HCT116 (cell line): ENCODE results near the gene FAM53B. TPM values are rescaled to one million over a fixed set of nuclear protein-coding genes. Genes with fewer than 3 reads are reported as not detected.

Source experiments
- ATAC-seq: fragments of 200-7000 bp; cut with Tn5 transposase; 2 replicates; pipeline ENCODE4 v1.9.1; 2020; ENCODE audit warnings: mild to moderate bottlenecking, moderate library complexity
- BruUV-seq: library from RNA; stranded (reverse); fragments of 400-500 nt; replicated peaks from 2 replicates; lab custom pipeline; 2021; lab: Mats Ljungman, UMichigan
- CTCF ChIA-PET: fragments of 300-600 bp; sonication (Branson Sonifier 250); formaldehyde crosslinking; loops from one replicate; lab custom pipeline; 2021; ENCODE audit warnings: antibody characterized with exemption; lab: Charles Lee
- POLR2A ChIA-PET: fragments of 300-600, 350-600 bp; sonication (Branson Sonifier 250); formaldehyde crosslinking; loops from one replicate; lab custom pipeline; 2021; ENCODE audit warnings: antibody characterized with exemption; lab: Charles Lee
- RAD21 ChIA-PET, 2 experiments: fragments of 300-600 bp; sonication (Branson Sonifier 250); formaldehyde crosslinking; loops; one replicate each; lab custom pipeline; 2023; ENCODE audit warnings: low total read pairs in 2 of 2; ENCODE audit not compliant: uncharacterized antibody in 2 of 2, unreplicated experiment in 2 of 2, low non-redundant PET in 1 of 2; lab: Charles Lee
- DNase-seq: peaks from one replicate; pipeline ENCODE4 v3.0.0-alpha.2; 2010; ENCODE audit warnings: low read depth, low spot score
- H2AFZ ChIP-seq: fragments of 200-600 bp; shearing (Covaris generic), sonication (generic); 2 replicates; pipeline ENCODE4 v1.6.1; 2017; ENCODE audit warnings: low read depth, mixed run types, mixed read lengths, antibody characterized with exemption, low read length; ENCODE audit not compliant: poor library complexity, severe bottlenecking
- H3K27ac ChIP-seq: 2 replicates; pipeline ENCODE4 v1.5.1; 2012; ENCODE audit warnings: low read depth, low read length
- H3K27me3 ChIP-seq: fragments of 200-600 bp; sonication (generic); 2 replicates; pipeline ENCODE4 v1.6.1; 2016; ENCODE audit warnings: mixed run types, low read length, mixed read lengths; ENCODE audit not compliant: insufficient read depth
- H3K36me3 ChIP-seq, 2 experiments: fragments of 200-500 bp in 1 of 2; fragments of 200-600 bp in 1 of 2; sonication (Bioruptor generic) in 1 of 2; sonication (generic) in 1 of 2; 2 replicates each; pipeline versions ENCODE4 v1.5.1 to v1.6.1; 2014 to 2016; ENCODE audit warnings: low read length in 2 of 2, inconsistent platforms in 1 of 2, mixed read lengths in 1 of 2, mixed run types in 1 of 2; ENCODE audit not compliant: insufficient read depth in 2 of 2, control insufficient read depth in 1 of 2
- H3K4me1 ChIP-seq, 2 experiments: fragments of 200-600 bp in 1 of 2; sonication (generic) in 1 of 2; 2 replicates each; pipeline versions ENCODE4 v1.5.1 to v1.6.1; 2012 to 2017; ENCODE audit warnings: low read length in 2 of 2, inconsistent platforms in 1 of 2, mild to moderate bottlenecking in 1 of 2, mixed read lengths in 1 of 2, mixed run types in 1 of 2, moderate library complexity in 1 of 2; ENCODE audit not compliant: insufficient read depth in 2 of 2, control insufficient read depth in 1 of 2
- H3K4me2 ChIP-seq: fragments of 200-600 bp; sonication (generic); 2 replicates; pipeline ENCODE4 v1.6.1; 2017; ENCODE audit warnings: mixed run types, low read length, mixed read lengths
- H3K4me3 ChIP-seq, 2 experiments: fragments of 200-600 bp in 1 of 2; sonication (generic) in 1 of 2; replicated peaks in 1 of 2; 2 replicates each; pipeline ENCODE4 v1.5.1; 2011 to 2016; ENCODE audit warnings: low read length in 2 of 2, control low read depth in 1 of 2, low read depth in 1 of 2, mild to moderate bottlenecking in 1 of 2, mixed read lengths in 1 of 2, mixed run types in 1 of 2
- H3K79me2 ChIP-seq: fragments of 200-600 bp; sonication (generic); 2 replicates; pipeline ENCODE4 v1.6.1; 2017; ENCODE audit warnings: mild to moderate bottlenecking, mixed run types, low read length, moderate library complexity, mixed read lengths; ENCODE audit not compliant: insufficient read depth
- H3K9ac ChIP-seq: fragments of 200-600 bp; sonication (generic); 2 replicates; pipeline ENCODE4 v1.6.1; 2016; ENCODE audit warnings: low read length, mixed read lengths
- H3K9me2 ChIP-seq: fragments of 200-600 bp; sonication (generic), shearing (Covaris generic); 2 replicates; pipeline ENCODE4 v1.6.1; 2017; ENCODE audit warnings: mixed run types, mild to moderate bottlenecking, moderate library complexity; ENCODE audit not compliant: insufficient read depth
- H3K9me3 ChIP-seq, 2 experiments: fragments of 200-500 bp in 1 of 2; fragments of 200-600 bp in 1 of 2; sonication (Bioruptor generic) in 1 of 2; sonication (generic) in 1 of 2; 2 replicates each; pipeline ENCODE4 v1.6.1; 2014 to 2017; ENCODE audit warnings: low read length in 2 of 2, mixed read lengths in 2 of 2, inconsistent platforms in 1 of 2, low read depth in 1 of 2, mild to moderate bottlenecking in 1 of 2, mixed run types in 1 of 2, moderate library complexity in 1 of 2; ENCODE audit not compliant: control insufficient read depth in 1 of 2, insufficient read depth in 1 of 2
- H4K20me1 ChIP-seq: fragments of 200-600 bp; sonication (generic), shearing (Covaris generic); 2 replicates; pipeline ENCODE4 v1.6.1; 2017; ENCODE audit warnings: mixed run types, mild to moderate bottlenecking, moderate library complexity; ENCODE audit not compliant: insufficient read depth
- CEBPB ChIP-seq: IDR thresholded peaks from 2 replicates; pipeline ENCODE4 v1.6.1; 2012; ENCODE audit warnings: low read depth
- EGR1 ChIP-seq: IDR thresholded peaks from 2 replicates; pipeline ENCODE4 v1.6.1; 2012; ENCODE audit warnings: low read depth
- ELF1 ChIP-seq: IDR thresholded peaks from 2 replicates; pipeline ENCODE4 v1.6.1; 2012; ENCODE audit warnings: low read depth, borderline replicate concordance
- JUND ChIP-seq: IDR thresholded peaks from 2 replicates; pipeline ENCODE4 v1.6.1; 2012
- SP1 ChIP-seq: IDR thresholded peaks from 2 replicates; pipeline ENCODE4 v1.6.1; 2012; ENCODE audit warnings: low read depth
- ZFX ChIP-seq: fragments of 450-650 bp; IDR thresholded peaks from 2 replicates; pipeline ENCODE4 v1.6.1; 2017
- intact Hi-C: fragments of 100-400 bp; cut with micrococcal nuclease; formaldehyde crosslinking; loops from 2 replicates; pipeline ENCODE4 v1.10.0; 2022
- total RNA-seq: library from RNA; stranded (reverse); gene quantifications from one replicate; pipeline ENCODE4 v1.2.1, GENCODE V29; 2021; ENCODE audit not compliant: unreplicated experiment
- TF ChIP-seq, protein P1 (sequence below): IDR thresholded peaks from 2 replicates; pipeline ENCODE4 v1.6.1; 2012; ENCODE audit warnings: low read depth

Gene FAM53B
- total RNA-seq, 1 experiment from 2014 or later = 19.6 TPM

DNA sequence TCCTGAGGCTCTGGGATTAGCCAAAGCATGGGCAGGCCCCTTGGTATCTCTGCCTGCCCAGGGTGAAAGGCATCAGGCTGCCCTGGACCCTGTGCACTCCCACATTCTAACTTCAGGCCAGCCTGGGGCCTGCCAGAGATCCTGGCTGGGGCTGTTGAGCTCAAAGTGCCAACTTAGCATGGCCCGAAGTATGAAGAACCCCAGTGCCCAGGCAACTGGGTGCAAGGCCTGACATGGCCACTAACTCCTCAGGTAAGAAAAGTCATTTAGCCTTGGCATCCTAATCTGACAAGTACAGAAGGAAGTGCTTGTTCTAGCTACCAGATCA is 43.2 kb downstream of the FAM53B start:
- peaks cover 0 to 4% of the 10 kb centered on the region in 2 experiments; a peak in 1 of 4 replicates for H3K36me3 ChIP-seq
- no peak overlapping the region for H2AFZ ChIP-seq
- no peak overlapping the region for H3K9ac ChIP-seq

DNA sequence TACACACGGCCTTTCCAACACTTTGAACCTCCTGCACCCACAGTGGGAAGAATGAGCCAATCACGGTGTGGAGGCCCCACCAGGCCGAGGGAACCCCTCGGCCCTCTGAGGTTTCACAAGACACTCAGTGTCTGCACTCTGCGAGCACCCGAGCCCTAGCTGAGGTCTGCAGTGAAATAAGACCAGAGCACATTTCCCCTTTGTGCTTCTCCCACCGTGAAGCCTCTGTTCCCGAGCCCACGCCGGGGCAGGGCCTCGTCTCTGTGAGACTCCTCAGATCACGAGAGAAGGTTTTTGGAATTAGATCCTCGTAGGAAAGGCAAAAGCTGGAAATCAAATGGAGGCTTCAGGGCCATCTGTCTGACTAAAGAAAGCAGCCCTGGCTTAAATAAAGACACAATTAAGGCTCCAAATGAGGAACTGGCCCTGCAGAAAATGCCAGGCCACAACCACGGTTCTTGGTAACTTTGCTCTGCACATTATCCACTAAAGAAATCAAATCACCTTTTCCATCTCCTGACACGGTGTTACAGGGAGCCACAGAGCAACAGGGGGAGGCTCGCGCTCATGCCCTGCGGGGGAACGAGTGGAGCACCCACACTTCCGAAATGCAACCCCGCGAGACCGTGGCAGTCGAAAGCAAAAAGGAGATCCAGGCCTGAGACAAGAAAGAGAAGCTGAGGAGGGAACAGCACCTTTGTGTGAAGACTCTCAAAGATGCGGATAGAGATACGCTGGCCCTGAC is 43.7 kb downstream of the FAM53B start:
- POLR2A ChIA-PET = no interaction called here

More for the DNA sequence above, 43.2 kb downstream of the FAM53B start:
- no peaks in the 10 kb centered on the region for H3K27me3 ChIP-seq
- intact Hi-C loops = no loop called here
- ATAC-seq = no peak
- TF ChIP-seq ZFX (no peak), CEBPB (no peak)
- BruUV-seq = no TSS peak
- H3K4me1 ChIP-seq = no peaks in the 10 kb centered on the region
- no peaks in the 10 kb centered on the region for H3K9me2 ChIP-seq
- POLR2A ChIA-PET = interaction anchor here (1.3 kb wide), 1 partner anchor 17 kb away, joined by 5 read pairs; no protein-coding TSS in a partner anchor
- no peaks in the 10 kb centered on the region for H4K20me1 ChIP-seq
- RAD21 ChIA-PET = no interaction called here
- H3K27ac ChIP-seq = no peak overlapping the region
- no peak for DNase-seq
- no peak overlapping the region for H3K4me3 ChIP-seq
- no peak overlapping the region for H3K4me2 ChIP-seq
- H3K79me2 ChIP-seq = no peaks in the 10 kb centered on the region
- CTCF ChIA-PET = interaction anchor here (0.8 kb wide), 1 partner anchor 40 kb away, joined by 4 read pairs; no protein-coding TSS in a partner anchor
- no peaks in the 10 kb centered on the region for H3K9me3 ChIP-seq

More for the DNA sequence above, 43.7 kb downstream of the FAM53B start:
- no peaks in the 10 kb centered on the region for H4K20me1 ChIP-seq
- TF ChIP-seq JUND (no peak), CEBPB (no peak), EGR1 (no peak), SP1 (no peak), ELF1 (no peak)
- TF ChIP-seq, protein P1, sequence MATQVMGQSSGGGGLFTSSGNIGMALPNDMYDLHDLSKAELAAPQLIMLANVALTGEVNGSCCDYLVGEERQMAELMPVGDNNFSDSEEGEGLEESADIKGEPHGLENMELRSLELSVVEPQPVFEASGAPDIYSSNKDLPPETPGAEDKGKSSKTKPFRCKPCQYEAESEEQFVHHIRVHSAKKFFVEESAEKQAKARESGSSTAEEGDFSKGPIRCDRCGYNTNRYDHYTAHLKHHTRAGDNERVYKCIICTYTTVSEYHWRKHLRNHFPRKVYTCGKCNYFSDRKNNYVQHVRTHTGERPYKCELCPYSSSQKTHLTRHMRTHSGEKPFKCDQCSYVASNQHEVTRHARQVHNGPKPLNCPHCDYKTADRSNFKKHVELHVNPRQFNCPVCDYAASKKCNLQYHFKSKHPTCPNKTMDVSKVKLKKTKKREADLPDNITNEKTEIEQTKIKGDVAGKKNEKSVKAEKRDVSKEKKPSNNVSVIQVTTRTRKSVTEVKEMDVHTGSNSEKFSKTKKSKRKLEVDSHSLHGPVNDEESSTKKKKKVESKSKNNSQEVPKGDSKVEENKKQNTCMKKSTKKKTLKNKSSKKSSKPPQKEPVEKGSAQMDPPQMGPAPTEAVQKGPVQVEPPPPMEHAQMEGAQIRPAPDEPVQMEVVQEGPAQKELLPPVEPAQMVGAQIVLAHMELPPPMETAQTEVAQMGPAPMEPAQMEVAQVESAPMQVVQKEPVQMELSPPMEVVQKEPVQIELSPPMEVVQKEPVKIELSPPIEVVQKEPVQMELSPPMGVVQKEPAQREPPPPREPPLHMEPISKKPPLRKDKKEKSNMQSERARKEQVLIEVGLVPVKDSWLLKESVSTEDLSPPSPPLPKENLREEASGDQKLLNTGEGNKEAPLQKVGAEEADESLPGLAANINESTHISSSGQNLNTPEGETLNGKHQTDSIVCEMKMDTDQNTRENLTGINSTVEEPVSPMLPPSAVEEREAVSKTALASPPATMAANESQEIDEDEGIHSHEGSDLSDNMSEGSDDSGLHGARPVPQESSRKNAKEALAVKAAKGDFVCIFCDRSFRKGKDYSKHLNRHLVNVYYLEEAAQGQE = no peak
- H2AFZ ChIP-seq = no peak overlapping the region
- no TSS peak for BruUV-seq
- no peak overlapping the region for H3K4me3 ChIP-seq
- DNase-seq (no peak), ATAC-seq (no peak)
- no peaks in the 10 kb centered on the region for H3K4me1 ChIP-seq
- no peaks in the 10 kb centered on the region for H3K27me3 ChIP-seq
- H3K36me3 ChIP-seq = peaks cover 0 to 4% of the 10 kb centered on the region in 2 experiments; a peak in 2 of 4 replicates
- ChIA-PET RAD21 (no interaction called here), CTCF (interaction anchor here (0.8 kb wide), 1 partner anchor 41 kb away, joined by 4 read pairs; no protein-coding TSS in a partner anchor)
- H3K9ac ChIP-seq = no peak overlapping the region
- H3K79me2 ChIP-seq = no peaks in the 10 kb centered on the region
- no peak overlapping the region for H3K4me2 ChIP-seq
- H3K9me3 ChIP-seq = no peaks in the 10 kb centered on the region
- no peak overlapping the region for H3K27ac ChIP-seq
- no peaks in the 10 kb centered on the region for H3K9me2 ChIP-seq
- intact Hi-C loops = no loop called here
